CD4-positive, alpha-beta memory T cell (primary cell): ENCODE measurements around the gene NDUFAF2. TPM values are rescaled to one million over a fixed set of nuclear protein-coding genes. Genes with fewer than 3 reads are reported as not detected.

Experiments used
- CTCF ChIA-PET: fragments of 350-600 bp; sonication (Branson Sonifier 250); formaldehyde crosslinking; loops from one replicate; lab custom pipeline; 2021; ENCODE audit warnings: inconsistent platforms; ENCODE audit not compliant: partially characterized antibody; lab: Charles Lee
- POLR2A ChIA-PET: fragments of 350-600 bp; sonication (Branson Sonifier 250); formaldehyde crosslinking; loops from one replicate; lab custom pipeline; 2021; ENCODE audit not compliant: partially characterized antibody; lab: Charles Lee
- DNase-seq, 5 donors: peaks; one replicate each; pipeline versions ENCODE4 v3.0.0 to v3.0.0-alpha.2; 2020 to 2022; ENCODE audit warnings: mixed read lengths in 1 of 5
- H3K27ac ChIP-seq: one replicate; pipeline ENCODE4 v1.7.0; 2013; ENCODE audit warnings: low read depth, low read length
- H3K27me3 ChIP-seq: 2 replicates; pipeline ENCODE4 v1.7.0; 2013; ENCODE audit warnings: mild to moderate bottlenecking, low read length, moderate library complexity; ENCODE audit not compliant: insufficient read depth
- H3K36me3 ChIP-seq: 2 replicates; pipeline ENCODE4 v1.7.0; 2013; ENCODE audit warnings: mild to moderate bottlenecking, low read length, moderate library complexity; ENCODE audit not compliant: insufficient read depth
- H3K4me1 ChIP-seq: 2 replicates; pipeline ENCODE4 v1.7.0; 2013; ENCODE audit warnings: mild to moderate bottlenecking, low read length, moderate library complexity; ENCODE audit not compliant: insufficient read depth
- H3K4me3 ChIP-seq, 2 donors: one replicate each; pipeline ENCODE4 v1.7.0; 2013; ENCODE audit warnings: low read length in 2 of 2, mild to moderate bottlenecking in 1 of 2
- H3K9me3 ChIP-seq, 2 donors: one replicate each; pipeline ENCODE4 v1.7.0; 2013; ENCODE audit warnings: low read length in 2 of 2, control low read depth in 1 of 2; ENCODE audit not compliant: control insufficient read depth in 1 of 2
- H3K27ac Mint-ChIP-seq, 7 donors: one replicate each; pipeline ENCODE4 v1.8.0; 2020 to 2021; ENCODE audit warnings: mixed read lengths in 7 of 7, mild to moderate bottlenecking in 6 of 7, inconsistent platforms in 3 of 7, moderate library complexity in 3 of 7
- H3K27me3 Mint-ChIP-seq, 2 donors: one replicate each; pipeline ENCODE4 v1.8.0; 2020 to 2021; ENCODE audit warnings: mixed read lengths in 2 of 2
- H3K36me3 Mint-ChIP-seq, 2 donors: one replicate each; pipeline ENCODE4 v1.8.0; 2020 to 2021; ENCODE audit warnings: mixed read lengths in 2 of 2, inconsistent platforms in 1 of 2, mild to moderate bottlenecking in 1 of 2
- H3K4me1 Mint-ChIP-seq, 4 donors: one replicate each; pipeline ENCODE4 v1.8.0; 2020 to 2021; ENCODE audit warnings: mixed read lengths in 4 of 4, mild to moderate bottlenecking in 1 of 4
- H3K4me3 Mint-ChIP-seq, 8 donors: one replicate each; pipeline ENCODE4 v1.8.0; 2020 to 2021; ENCODE audit warnings: mixed read lengths in 8 of 8, mild to moderate bottlenecking in 7 of 8, moderate library complexity in 6 of 8, inconsistent platforms in 3 of 8
- H3K9me3 Mint-ChIP-seq, 8 donors: one replicate each; pipeline ENCODE4 v1.8.0; 2020 to 2021; ENCODE audit warnings: mixed read lengths in 8 of 8, mild to moderate bottlenecking in 5 of 8, inconsistent platforms in 3 of 8, moderate library complexity in 1 of 8
- intact Hi-C: fragments of 100-400 bp; cut with micrococcal nuclease; formaldehyde crosslinking; loops from one replicate; pipeline ENCODE4 v1.15.1; 2023
- polyA plus RNA-seq, 2 donors: library from polyadenylated mRNA; unstranded; fragments of 300-500 nt; fragmentation: Illumina TruSeq; gene quantifications; one replicate each; pipeline ENCODE4 v1.2.3, GENCODE V29; 2021
- total RNA-seq, 2 experiments: library from RNA; stranded (reverse); gene quantifications; one replicate each; pipeline ENCODE4 v1.2.3, GENCODE V29; 2021

The NDUFAF2 gene
- total and polyA plus RNA-seq, 4 experiments from 2014 or later: 14.7 to 44.9 (median 24.8) TPM

GRCh38 chr5:60943624-60944023 lies 1.4 kb upstream of the NDUFAF2 start:
- Mint-ChIP-seq H3K36me3 (peaks cover 7 to 8% of the 10 kb centered on the region in 2 donors), H3K4me3 (peak overlapping the region in 2 of 8 donors; percentile 4 to 25), H3K27ac (no peak overlapping the region), H3K4me1 (peaks cover 16 to 22% (median 18%) of the 10 kb centered on the region in 4 donors), H3K27me3 (no peaks in the 10 kb centered on the region), H3K9me3 (no peaks in the 10 kb centered on the region)
- H3K27ac ChIP-seq: no peak overlapping the region
- no peak overlapping the region for H3K4me3 ChIP-seq
- CTCF ChIA-PET: no interaction called here
- H3K27me3 ChIP-seq: no peaks in the 10 kb centered on the region
- no peak for DNase-seq
- POLR2A ChIA-PET: no interaction called here
- H3K36me3 ChIP-seq: no peaks in the 10 kb centered on the region
- intact Hi-C loops: loop anchor here (2.0 kb wide), 1 partner anchor 243 kb away; the partner anchor contains the start of gene DEPDC1B
- H3K4me1 ChIP-seq: peaks cover 21% of the 10 kb centered on the region
- H3K9me3 ChIP-seq: no peaks in the 10 kb centered on the region

- Mint-ChIP-seq H3K27me3 (no peaks in the 10 kb centered on the region), H3K4me1 (peaks cover 20 to 28% (median 26%) of the 10 kb centered on the region in 4 donors)
- POLR2A ChIA-PET: interaction anchor here (2.2 kb wide), 1 partner anchor 385 kb away, joined by 15 read pairs; the partner anchor contains the start of gene ZSWIM6
Measured at GRCh38 chr5:60945813-60946187, 795 bp downstream of the NDUFAF2 start.

DNA sequence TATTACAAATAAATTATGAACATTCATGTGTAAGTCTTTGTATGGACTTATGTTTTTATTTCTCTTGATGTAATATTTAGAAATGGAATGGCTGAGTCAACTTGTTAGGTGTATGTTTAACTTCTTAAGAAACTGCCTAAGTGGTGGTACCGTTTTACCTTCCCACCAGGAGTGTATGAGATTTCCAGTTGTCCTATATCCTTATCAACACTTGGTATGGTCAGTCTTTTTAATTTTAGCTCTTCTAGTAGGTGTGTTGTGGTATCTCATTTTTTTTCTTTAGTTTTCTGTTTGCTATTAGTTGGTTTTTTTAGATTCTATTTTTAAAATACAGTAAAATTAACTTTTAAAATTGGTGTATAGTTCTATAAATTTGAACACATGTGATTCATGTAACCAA lies 3.7 kb downstream of the NDUFAF2 start:
- DNase-seq: no peak
- no peak overlapping the region for H3K27ac ChIP-seq
- H3K4me1 ChIP-seq: peaks cover 21% of the 10 kb centered on the region
- no peak overlapping the region for H3K27ac Mint-ChIP-seq
- peaks cover 0 to 5% of the 10 kb centered on the region in 2 donors for H3K36me3 Mint-ChIP-seq
- no peaks in the 10 kb centered on the region for H3K9me3 ChIP-seq
- ChIA-PET POLR2A (no interaction called here), CTCF (no interaction called here)
- no peaks in the 10 kb centered on the region for H3K36me3 ChIP-seq
- H3K4me3 ChIP-seq: no peak overlapping the region
- H3K9me3 Mint-ChIP-seq: no peaks in the 10 kb centered on the region
- no peaks in the 10 kb centered on the region for H3K27me3 ChIP-seq
- H3K27me3 Mint-ChIP-seq: no peaks in the 10 kb centered on the region
- H3K4me3 Mint-ChIP-seq: no peak overlapping the region
- intact Hi-C loops: loop anchor here (5.0 kb wide), 1 partner anchor 214 kb away; the partner anchor contains the start of gene SMIM15
- H3K4me1 Mint-ChIP-seq: peaks cover 18 to 28% (median 25%) of the 10 kb centered on the region in 4 donors

More at GRCh38 chr5:60945813-60946187, 795 bp downstream of the NDUFAF2 start:
- Mint-ChIP-seq H3K36me3 (peaks cover 0 to 5% of the 10 kb centered on the region in 2 donors), H3K4me3 (no peak overlapping the region), H3K27ac (peak overlapping the region in 3 of 7 donors; percentile 45 to 89 (median 75)), H3K9me3 (no peaks in the 10 kb centered on the region)
- Histone ChIP-seq H3K27ac (peak overlapping the region; percentile 60), H3K9me3 (no peaks in the 10 kb centered on the region), H3K4me3 (peak overlapping the region; percentile 92 to 94), H3K4me1 (peaks cover 21% of the 10 kb centered on the region), H3K36me3 (no peaks in the 10 kb centered on the region), H3K27me3 (no peaks in the 10 kb centered on the region)
- intact Hi-C loops: loop anchor here (1.0 to 5.0 kb wide), 5 partner anchors 15 to 463 kb away; partner anchors contain the start of genes DEPDC1B, SMIM15 and ZSWIM6
- CTCF ChIA-PET: interaction anchor here (0.6 to 3.0 kb wide), 2 partner anchors 13 to 1505 kb away, joined by 4 to 9 read pairs; no protein-coding TSS in a partner anchor
- no peak for DNase-seq

DNA sequence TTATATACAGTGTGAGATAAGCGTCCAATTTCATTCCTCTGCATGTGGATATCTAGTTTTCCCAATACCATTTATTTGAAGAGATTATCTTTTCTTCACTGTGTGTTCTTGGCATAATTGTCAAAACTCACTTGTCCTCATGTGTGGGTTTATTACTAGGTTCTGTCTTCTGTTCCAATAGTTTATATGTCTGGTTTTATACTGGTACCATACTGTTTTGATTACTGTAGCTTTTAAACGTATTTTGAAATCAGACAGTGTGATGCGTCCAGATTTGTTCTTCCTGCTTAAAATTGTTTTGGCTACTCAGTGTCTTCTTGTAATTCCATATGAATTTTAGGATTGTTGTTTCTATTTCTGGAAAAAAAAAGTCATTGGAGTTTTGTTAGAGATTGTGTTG lies 10.2 kb downstream of the NDUFAF2 start:
- intact Hi-C loops: no loop called here
- Mint-ChIP-seq H3K27ac (no peak overlapping the region), H3K36me3 (peaks cover 2 to 4% of the 10 kb centered on the region in 2 donors), H3K4me3 (no peak overlapping the region), H3K9me3 (peaks cover 0 to 9% (median 2%) of the 10 kb centered on the region in 8 donors), H3K27me3 (no peaks in the 10 kb centered on the region), H3K4me1 (peaks cover 3 to 9% (median 8%) of the 10 kb centered on the region in 4 donors)
- Histone ChIP-seq H3K27ac (no peak overlapping the region), H3K9me3 (no peaks in the 10 kb centered on the region), H3K36me3 (no peaks in the 10 kb centered on the region), H3K27me3 (no peaks in the 10 kb centered on the region), H3K4me1 (peaks cover 1% of the 10 kb centered on the region), H3K4me3 (no peak overlapping the region)
- DNase-seq: no peak
- ChIA-PET CTCF (no interaction called here), POLR2A (no interaction called here)

GRCh38 chr5:60958088-60958487 lies 13.1 kb downstream of the NDUFAF2 start:
- Histone ChIP-seq H3K27ac (no peak overlapping the region), H3K4me3 (no peak overlapping the region), H3K4me1 (peaks cover 8% of the 10 kb centered on the region), H3K27me3 (no peaks in the 10 kb centered on the region), H3K9me3 (no peaks in the 10 kb centered on the region), H3K36me3 (no peaks in the 10 kb centered on the region)
- no peak for DNase-seq
- intact Hi-C loops: no loop called here
- no peak overlapping the region for H3K4me3 Mint-ChIP-seq
- peaks cover 2 to 4% of the 10 kb centered on the region in 2 donors for H3K36me3 Mint-ChIP-seq
- ChIA-PET CTCF (interaction anchor here (4.0 kb wide), 1 partner anchor 701 kb away, joined by 35 read pairs; no protein-coding TSS in a partner anchor), POLR2A (no interaction called here)
- peaks cover 0 to 9% (median 2%) of the 10 kb centered on the region in 8 donors for H3K9me3 Mint-ChIP-seq
- no peak overlapping the region for H3K27ac Mint-ChIP-seq
- H3K27me3 Mint-ChIP-seq: no peaks in the 10 kb centered on the region
- H3K4me1 Mint-ChIP-seq: peaks cover 0 to 7% (median 4%) of the 10 kb centered on the region in 4 donors

- H3K4me3 Mint-ChIP-seq: no peak overlapping the region
- peaks cover 8% of the 10 kb centered on the region for H3K4me1 ChIP-seq
- no peak overlapping the region for H3K4me3 ChIP-seq
- H3K9me3 Mint-ChIP-seq: peaks cover 0 to 9% (median 2%) of the 10 kb centered on the region in 8 donors
- peaks cover 2 to 4% of the 10 kb centered on the region in 2 donors for H3K36me3 Mint-ChIP-seq
- no peaks in the 10 kb centered on the region for H3K27me3 ChIP-seq
- ChIA-PET POLR2A (no interaction called here), CTCF (interaction anchor here (1.0 to 4.0 kb wide), 5 partner anchors 13 to 1185 kb away, joined by 3 to 35 read pairs (median 4); partner anchors contain the start of genes ERCC8 and NDUFAF2)
- no peaks in the 10 kb centered on the region for H3K36me3 ChIP-seq
- intact Hi-C loops: loop anchor here (1.0 kb wide), 1 partner anchor 700 kb away; no protein-coding TSS in a partner anchor
- no peak overlapping the region for H3K27ac Mint-ChIP-seq
- DNase-seq: no peak
- no peak overlapping the region for H3K27ac ChIP-seq
- peaks cover 3 to 9% (median 4%) of the 10 kb centered on the region in 4 donors for H3K4me1 Mint-ChIP-seq
- no peaks in the 10 kb centered on the region for H3K9me3 ChIP-seq
- H3K27me3 Mint-ChIP-seq: no peaks in the 10 kb centered on the region
Measured at GRCh38 chr5:60958712-60959111, 13.7 kb downstream of the NDUFAF2 start.

GRCh38 chr5:60959156-60959555 lies 14.2 kb downstream of the NDUFAF2 start:
- no peaks in the 10 kb centered on the region for H3K27me3 Mint-ChIP-seq
- no peaks in the 10 kb centered on the region for H3K36me3 ChIP-seq
- POLR2A ChIA-PET: no interaction called here
- H3K9me3 ChIP-seq: no peaks in the 10 kb centered on the region
- intact Hi-C loops: loop anchor here (1.0 kb wide), 1 partner anchor 699 kb away; no protein-coding TSS in a partner anchor
- peak in 1 of 5 donors; percentile 5 for DNase-seq
- peaks cover 0 to 9% (median 2%) of the 10 kb centered on the region in 8 donors for H3K9me3 Mint-ChIP-seq
- H3K4me3 Mint-ChIP-seq: no peak overlapping the region
- peaks cover 3 to 11% (median 5%) of the 10 kb centered on the region in 4 donors for H3K4me1 Mint-ChIP-seq
- no peak overlapping the region for H3K4me3 ChIP-seq
- no peak overlapping the region for H3K27ac ChIP-seq
- CTCF ChIA-PET: interaction anchor here (1.0 to 4.0 kb wide), 5 partner anchors 13 to 1185 kb away, joined by 3 to 35 read pairs (median 4); partner anchors contain the start of genes ERCC8 and NDUFAF2
- H3K36me3 Mint-ChIP-seq: peaks cover 2 to 4% of the 10 kb centered on the region in 2 donors
- H3K27ac Mint-ChIP-seq: no peak overlapping the region
- H3K4me1 ChIP-seq: peaks cover 8% of the 10 kb centered on the region
- no peaks in the 10 kb centered on the region for H3K27me3 ChIP-seq
